Stimulated activated CD4-positive, alpha-beta T cell treated with anti-CD3 and anti-CD28 coated beads, Interleukin-4, amount 100 ng/mL, for 1 hour (primary cell): ENCODE data around the gene BLZF1.
"Not testable (repeated sequence)": the region's sequence is repeated elsewhere in the genome, so short reads cannot be mapped to it uniquely, and the experiment has no call there.

ENCODE experiments used
- DNase-seq: peaks from one replicate; pipeline ENCODE4 v3.0.0-alpha.2; 2020

The BLZF1 gene

GRCh38 chr1:169363046-169363730 lies 4.8 kb upstream of the BLZF1 start:
- DNase-seq, result no peak

DNA sequence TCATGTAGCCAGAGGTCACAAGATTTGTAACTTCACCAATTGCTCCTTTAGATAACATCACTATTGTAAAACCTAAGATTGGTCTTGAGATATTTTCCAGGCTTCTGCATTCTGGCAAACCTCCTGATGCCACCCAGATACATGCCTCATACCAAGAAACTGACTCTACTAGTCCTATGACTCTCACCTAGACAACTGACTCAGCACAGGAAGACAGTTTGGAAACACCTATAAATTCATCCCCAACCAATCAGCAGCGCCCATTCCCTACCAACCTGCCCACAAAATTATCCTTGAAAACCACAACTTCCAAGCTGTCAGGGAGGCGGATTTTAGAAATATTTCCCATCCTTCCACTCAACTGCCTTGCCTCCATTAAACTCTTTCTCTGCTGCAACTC lies 3.0 kb upstream of the BLZF1 start:
- no peak for DNase-seq

DNA sequence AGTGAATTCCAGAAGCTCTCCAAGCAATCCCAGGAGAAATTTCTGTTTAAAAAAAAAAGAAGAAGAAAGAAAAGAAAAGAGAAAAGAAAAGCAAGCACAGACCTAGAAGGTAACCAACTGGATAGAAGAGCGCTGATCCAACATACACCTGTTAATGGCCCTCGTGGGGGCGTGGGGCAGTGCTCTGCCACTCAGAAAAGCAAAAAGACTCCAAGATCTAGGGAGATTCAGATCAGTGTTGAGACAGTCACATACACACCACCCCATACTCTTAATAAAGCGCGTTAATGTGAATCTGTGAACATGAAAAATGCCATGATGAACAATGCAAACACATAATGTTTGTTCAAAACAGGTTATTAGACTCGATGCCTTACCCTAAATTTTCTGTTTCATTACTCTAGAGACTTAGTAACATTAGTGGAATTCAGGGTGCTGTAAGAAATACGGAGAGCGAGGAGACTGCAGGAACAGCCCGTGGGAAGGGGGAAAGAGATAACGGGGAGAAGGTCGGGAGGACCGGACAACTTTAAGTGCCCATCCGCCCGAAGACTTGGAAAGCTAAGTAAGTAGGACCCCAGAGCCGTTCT lies 804 bp upstream of the BLZF1 start:
- no peak for DNase-seq

DNA sequence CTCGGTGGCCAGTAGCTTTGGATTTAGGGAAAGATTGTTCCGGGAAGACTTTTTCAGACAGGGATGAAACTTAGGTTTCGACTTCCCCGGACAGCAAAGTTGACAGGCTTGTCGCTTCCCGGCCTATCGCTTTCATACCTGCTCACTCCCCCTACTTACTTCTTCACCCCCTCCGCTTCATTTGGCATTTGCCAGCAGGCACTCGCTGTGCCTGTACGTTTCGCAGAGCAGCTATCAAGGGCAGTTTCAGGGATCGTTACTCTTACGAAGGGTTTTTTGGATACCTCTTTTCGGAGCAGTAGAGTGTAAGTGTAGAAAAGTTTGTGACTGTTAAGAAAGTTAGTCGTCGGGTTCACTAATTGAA lies 393 bp downstream of the BLZF1 start:
- peak; percentile 27 for DNase-seq

DNA sequence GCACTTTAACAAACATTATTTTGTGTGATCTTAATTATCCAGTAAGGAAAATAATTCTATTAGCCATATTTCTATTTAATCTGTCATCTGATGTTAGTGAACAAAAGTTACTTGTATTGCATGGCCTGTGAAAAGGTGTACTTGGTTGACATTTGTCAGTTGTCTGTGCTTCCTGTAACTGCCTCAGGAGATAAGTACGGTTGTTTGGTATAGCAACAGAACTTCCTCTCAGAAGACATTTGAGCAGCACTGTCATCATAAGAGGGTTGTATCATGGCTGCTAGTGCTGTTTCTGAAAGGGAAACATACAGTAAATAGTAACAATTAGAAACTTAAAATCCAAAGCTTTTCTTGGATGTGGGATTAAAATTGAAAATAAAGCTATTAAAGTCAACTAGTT lies 3.4 kb downstream of the BLZF1 start:
- DNase-seq, result no peak

DNA sequence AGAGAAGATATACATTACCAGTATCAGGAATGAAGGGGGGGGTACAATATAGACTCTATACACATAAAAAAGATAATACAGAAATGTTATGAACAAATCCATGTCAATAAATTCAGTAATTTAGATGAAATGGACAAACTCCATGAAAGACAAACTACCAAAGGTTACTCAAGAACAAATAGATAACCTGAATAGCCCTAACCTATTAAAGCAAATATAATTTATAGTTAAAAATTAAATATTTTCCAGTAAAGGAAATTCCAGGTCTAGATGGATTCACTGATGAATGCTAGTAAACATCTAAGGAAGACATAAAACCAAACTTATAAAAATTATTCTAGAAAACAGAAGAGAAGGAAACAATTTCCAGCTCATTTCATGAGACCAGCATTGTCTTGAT lies 13.2 kb downstream of the BLZF1 start:
- DNase-seq, result no peak

- no peak for DNase-seq
These were observed 15.5 kb downstream of the BLZF1 start for GRCh38 chr1:169383449-169383848.

GRCh38 chr1:169387399-169387798 lies 19.4 kb downstream of the BLZF1 start:
- DNase-seq, result no peak

GRCh38 chr1:169390303-169390702 lies 22.3 kb downstream of the BLZF1 start:
- DNase-seq, result no peak

GRCh38 chr1:169392406-169392805 lies 24.4 kb downstream of the BLZF1 start:
- DNase-seq, result no peak

GRCh38 chr1:169395955-169396354 lies 28.0 kb downstream of the BLZF1 start:
- DNase-seq, result no peak

DNA sequence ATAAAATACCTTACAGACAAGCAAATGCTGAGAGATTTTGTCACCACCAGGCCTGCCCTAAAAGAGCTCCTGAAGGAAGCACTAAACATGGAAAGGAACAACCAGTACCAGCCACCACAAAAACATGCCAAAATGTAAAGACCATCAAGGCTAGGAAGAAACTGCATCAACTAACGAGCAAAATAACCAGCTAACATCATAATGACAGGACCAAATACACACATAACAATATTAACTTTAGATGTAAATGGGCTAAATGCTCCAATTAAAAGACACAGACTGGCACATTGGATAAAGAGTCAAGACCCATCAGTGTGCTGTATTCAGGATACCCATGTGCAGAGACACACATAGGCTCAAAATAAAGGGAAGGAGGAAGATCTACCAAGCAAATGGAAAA lies 34.6 kb downstream of the BLZF1 start:
- not testable (repeated sequence) for DNase-seq

GRCh38 chr1:169408340-169408739 lies 40.3 kb downstream of the BLZF1 start:
- DNase-seq, result not testable (repeated sequence)

DNA sequence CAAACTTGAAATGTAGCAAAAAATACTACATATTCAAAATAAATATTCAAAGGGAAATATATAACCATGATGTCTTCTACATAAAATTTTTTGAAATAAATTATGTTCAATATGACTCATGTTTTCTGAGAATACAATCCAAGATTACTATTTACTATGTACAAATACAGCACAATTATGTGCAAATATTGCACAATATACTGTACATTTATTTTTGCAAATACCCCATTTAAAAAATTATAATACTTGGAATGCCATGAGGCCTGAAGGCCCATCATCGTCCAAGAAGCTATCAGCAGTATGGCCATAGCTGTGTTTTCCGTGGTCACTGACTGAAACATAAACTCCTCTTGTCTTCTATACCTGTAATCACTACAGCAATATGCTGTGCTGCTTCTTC lies 47.0 kb downstream of the BLZF1 start:
- DNase-seq, result no peak

- DNase-seq, result no peak
These were observed 53.3 kb downstream of the BLZF1 start for GRCh38 chr1:169421309-169421708.

DNA sequence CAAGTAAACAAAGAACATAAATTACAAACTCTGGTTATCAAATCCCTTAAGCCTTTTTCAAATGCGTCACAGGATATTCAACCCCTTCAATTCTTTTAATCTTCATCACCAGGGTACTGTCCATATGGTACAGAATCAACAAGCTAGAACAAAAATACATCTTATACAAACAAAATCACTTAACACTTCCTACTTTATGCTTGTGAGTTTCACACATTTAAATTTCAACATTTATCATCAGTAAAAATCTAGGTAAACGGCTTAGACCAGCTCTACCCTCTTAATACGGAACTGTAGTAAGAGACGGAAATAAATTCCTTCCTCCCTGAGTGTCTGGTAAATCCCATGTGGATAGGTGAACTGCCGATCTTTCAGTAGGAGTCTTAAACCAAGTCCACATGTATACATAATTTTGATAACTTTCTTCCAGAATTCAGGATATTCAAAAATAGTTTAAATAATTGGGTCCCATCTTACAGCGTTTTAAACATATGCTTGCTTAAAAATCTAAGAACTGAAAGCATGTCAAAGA lies 58.2 kb downstream of the BLZF1 start:
- no peak for DNase-seq

DNA sequence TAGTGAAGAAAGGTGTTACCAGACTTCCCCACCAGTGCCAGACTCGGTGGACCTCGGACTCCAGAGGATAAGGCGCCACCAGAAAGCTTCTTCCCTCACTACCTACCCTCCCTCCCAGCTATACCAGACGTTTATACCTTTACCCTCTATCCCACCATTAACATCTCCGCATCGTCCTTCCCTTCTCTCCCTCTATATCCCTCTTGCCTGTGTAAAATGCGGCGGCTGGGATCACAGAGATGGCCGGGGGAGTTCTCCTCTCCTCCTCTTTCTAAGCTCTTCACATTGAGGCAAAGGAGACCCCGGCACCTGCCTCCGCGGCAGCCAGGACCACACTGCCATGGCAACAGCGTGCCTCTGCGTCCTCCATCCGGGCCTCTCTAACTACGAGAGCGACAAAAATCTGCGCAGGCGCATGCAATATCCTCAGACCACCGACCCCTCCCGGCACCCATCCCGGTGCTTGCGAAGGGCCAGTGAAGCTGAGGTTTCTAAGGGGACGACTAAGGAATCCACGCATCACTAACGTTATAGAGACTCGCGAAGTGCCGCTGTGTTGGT lies 59.2 kb downstream of the BLZF1 start, which contains the start of gene CCDC181:
CCDC181 (minus strand) TSS at position 394 of the 561 bp plus-strand sequence. CDS start 2,547 bp downstream, outside the sequence.
- peak; percentile 52 for DNase-seq
